H1 (cell line): ENCODE data around the gene LENG1. TPM values are rescaled to one million over a fixed set of nuclear protein-coding genes. Genes with fewer than 3 reads are reported as not detected.

Source experiments
- FOSL1 ChIP-seq: IDR thresholded peaks from 2 replicates; pipeline ENCODE4 v1.6.1; 2011; ENCODE audit warnings: mild to moderate bottlenecking, low read depth, low read length, moderate library complexity; ENCODE audit not compliant: insufficient read depth
- polyA plus RNA-seq, 7 experiments: library from polyadenylated mRNA; depleted of rRNA in 3 of 7; stranded (reverse) in 5 of 7; unstranded in 2 of 7; fragments of >200 nt in 5 of 7; fragments of 200-250 nt in 2 of 7; gene quantifications; 1 replicate in 5 of 7; 2 replicates in 1 of 7; 4 replicates in 1 of 7; pipeline versions ENCODE4 v1.2.1 to v1.2.3, GENCODE V29; 2011 to 2013; ENCODE audit warnings: missing spikeins in 2 of 7, mixed read lengths in 2 of 7
- total RNA-seq: library from RNA; stranded (reverse); fragmentation: NEBNext Ultra II Directional; extraction: Animal tissue kit (Norgen Biotek cat#: 25700); gene quantifications from 2 replicates; pipeline ENCODE4 v1.2.1, GENCODE V29; 2021

LENG1 gene
- total and polyA plus RNA-seq, 2 of the 8 experiments (the other 6 are each of a cell fraction or from before 2014, with no cell fraction given) = 1.2 to 4.4 TPM

DNA sequence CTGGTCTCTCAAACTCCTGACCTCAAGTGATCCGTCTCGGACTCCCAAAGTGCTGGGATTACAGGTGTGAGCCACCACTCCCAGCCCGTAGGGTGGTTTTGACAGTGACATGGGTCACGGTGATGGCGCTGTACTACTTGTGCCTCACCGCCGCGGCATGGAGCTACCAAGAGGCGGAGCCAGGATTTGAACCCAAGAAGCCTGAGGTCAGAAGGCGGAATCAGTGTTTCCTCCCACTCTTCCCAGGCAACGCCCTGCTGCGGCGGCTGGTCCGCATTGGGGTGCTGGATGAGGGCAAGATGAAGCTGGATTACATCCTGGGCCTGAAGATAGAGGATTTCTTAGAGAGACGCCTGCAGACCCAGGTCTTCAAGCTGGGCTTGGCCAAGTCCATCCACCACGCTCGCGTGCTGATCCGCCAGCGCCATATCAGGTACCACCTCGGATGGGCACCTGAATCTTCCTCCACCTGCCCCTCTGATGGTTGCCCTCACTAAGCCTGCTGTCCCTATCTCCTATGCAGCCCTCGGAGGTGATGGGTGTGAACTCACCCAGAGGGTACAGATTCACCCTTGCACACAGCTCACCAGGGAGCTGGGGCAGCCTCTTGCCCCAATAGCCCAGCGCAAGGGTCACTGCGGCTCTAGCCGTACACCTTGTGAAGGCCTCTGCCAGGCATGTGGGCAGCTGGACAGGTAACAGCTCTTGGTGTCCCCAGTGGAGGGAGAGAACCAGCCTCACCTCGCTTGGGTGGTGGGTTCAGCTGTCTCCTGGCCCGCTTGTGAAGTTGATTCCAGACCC is 46.7 kb upstream of the LENG1 start (continued):
- no peak for TF ChIP-seq FOSL1
